Astrocyte (in vitro differentiated cells and primary cell): Measurements from ENCODE around the gene STX17. TPM values are rescaled to one million over a fixed set of nuclear protein-coding genes. Genes with fewer than 3 reads are reported as not detected.

Source experiments
- DNase-seq: peaks from one replicate; pipeline ENCODE4 v3.0.0-alpha.2; 2010; ENCODE audit warnings: low read depth
- FAIRE-seq: peaks from 2 replicates; lab custom pipeline; 2011; peaks lifted over from hg19 to GRCh38; lab: Jason Lieb, UNC
- H2AFZ ChIP-seq: 2 replicates; pipeline ENCODE4 v1.6.0; 2012; ENCODE audit warnings: low read depth, low read length, inconsistent platforms
- H3K27ac ChIP-seq: 2 replicates; pipeline ENCODE4 v1.5.1; 2011; ENCODE audit warnings: low read depth, low read length, inconsistent platforms
- H3K27me3 ChIP-seq: 2 replicates; pipeline ENCODE4 v1.6.0; 2011; ENCODE audit warnings: low read length, inconsistent platforms; ENCODE audit not compliant: insufficient read depth
- H3K36me3 ChIP-seq: 2 replicates; pipeline ENCODE4 v1.5.1; 2011; ENCODE audit warnings: low read length, inconsistent platforms; ENCODE audit not compliant: insufficient read depth
- H3K4me1 ChIP-seq: 2 replicates; pipeline ENCODE4 v1.5.1; 2011; ENCODE audit warnings: low read length, inconsistent platforms; ENCODE audit not compliant: insufficient read depth
- H3K4me2 ChIP-seq: 2 replicates; pipeline ENCODE4 v1.6.0; 2012; ENCODE audit warnings: low read length, inconsistent platforms
- H3K4me3 ChIP-seq: 2 replicates; pipeline ENCODE4 v1.5.1; 2011; ENCODE audit warnings: low read depth, mild to moderate bottlenecking, low read length, inconsistent platforms; ENCODE audit not compliant: insufficient read depth
- H3K79me2 ChIP-seq: 2 replicates; pipeline ENCODE4 v1.6.0; 2012; ENCODE audit warnings: mild to moderate bottlenecking, low read length, inconsistent platforms; ENCODE audit not compliant: insufficient read depth
- H3K9ac ChIP-seq: 2 replicates; pipeline ENCODE4 v1.6.0; 2012; ENCODE audit warnings: mild to moderate bottlenecking, low read length, inconsistent platforms
- H3K9me3 ChIP-seq: 2 replicates; pipeline ENCODE4 v1.5.1; 2012; ENCODE audit warnings: low read depth, mild to moderate bottlenecking, low read length, inconsistent platforms; ENCODE audit not compliant: insufficient read depth
- H4K20me1 ChIP-seq: 2 replicates; pipeline ENCODE4 v1.6.0; 2012; ENCODE audit warnings: low read length, inconsistent platforms; ENCODE audit not compliant: insufficient read depth
- H3K27ac Mint-ChIP-seq: one replicate; pipeline ENCODE4 v1.8.0; 2021; ENCODE audit warnings: mild to moderate bottlenecking, mixed read lengths; ENCODE audit not compliant: unreplicated experiment
- H3K27me3 Mint-ChIP-seq: one replicate; pipeline ENCODE4 v1.8.0; 2021; ENCODE audit warnings: low read depth, mixed read lengths; ENCODE audit not compliant: unreplicated experiment
- H3K36me3 Mint-ChIP-seq: one replicate; pipeline ENCODE4 v1.8.0; 2021; ENCODE audit warnings: low read depth, mixed read lengths; ENCODE audit not compliant: unreplicated experiment
- H3K4me1 Mint-ChIP-seq: one replicate; pipeline ENCODE4 v1.8.0; 2021; ENCODE audit warnings: low read depth, mixed read lengths; ENCODE audit not compliant: unreplicated experiment
- H3K4me3 Mint-ChIP-seq: one replicate; pipeline ENCODE4 v1.8.0; 2021; ENCODE audit warnings: mild to moderate bottlenecking, moderate library complexity, mixed read lengths; ENCODE audit not compliant: unreplicated experiment
- H3K9me3 Mint-ChIP-seq: one replicate; pipeline ENCODE4 v1.8.0; 2021; ENCODE audit warnings: mild to moderate bottlenecking, mixed read lengths; ENCODE audit not compliant: unreplicated experiment
- CTCF ChIP-seq: IDR thresholded peaks from 2 replicates; pipeline ENCODE4 v1.5.1; 2011; ENCODE audit warnings: low read depth, mild to moderate bottlenecking, inconsistent platforms, low read length, moderate library complexity; ENCODE audit not compliant: insufficient read depth
- EZH2 ChIP-seq: IDR thresholded peaks from 2 replicates; pipeline ENCODE4 v1.6.1; 2012; ENCODE audit warnings: mild to moderate bottlenecking, low read length, inconsistent platforms; ENCODE audit not compliant: insufficient read depth
- total RNA-seq: library from RNA; stranded (reverse); gene quantifications from 2 replicates; pipeline ENCODE4 v1.2.1, GENCODE V29; 2021

Gene STX17
- total RNA-seq, 1 donor from 2014 or later: 28.3 TPM

- Histone ChIP-seq H3K9ac (no peak overlapping the region), H3K4me1 (no peaks in the 10 kb centered on the region), H3K9me3 (no peaks in the 10 kb centered on the region), H3K4me3 (no peak overlapping the region), H4K20me1 (no peaks in the 10 kb centered on the region), H3K36me3 (no peaks in the 10 kb centered on the region), H3K4me2 (no peak overlapping the region), H2AFZ (no peak overlapping the region), H3K27me3 (peaks cover 23% of the 10 kb centered on the region), H3K79me2 (no peaks in the 10 kb centered on the region), H3K27ac (no peak overlapping the region)
- Mint-ChIP-seq H3K36me3 (no peaks in the 10 kb centered on the region), H3K4me3 (no peak overlapping the region), H3K4me1 (peaks cover 3% of the 10 kb centered on the region), H3K9me3 (peaks cover 2% of the 10 kb centered on the region), H3K27ac (no peak overlapping the region), H3K27me3 (no peaks in the 10 kb centered on the region)
- TF ChIP-seq CTCF (no peak), EZH2 (no peak)
- FAIRE-seq (no peak), DNase-seq (no peak)
Measured at GRCh38 chr9:99896119-99896518, 10.3 kb upstream of the STX17 start.

GRCh38 chr9:99903393-99903792 is 3.1 kb upstream of the STX17 start:
- Histone ChIP-seq H3K4me3 (no peak overlapping the region), H3K4me1 (peaks cover 3% of the 10 kb centered on the region), H4K20me1 (peaks cover under 1% of the 10 kb centered on the region), H3K9me3 (no peaks in the 10 kb centered on the region), H3K79me2 (peaks cover 14% of the 10 kb centered on the region), H3K4me2 (no peak overlapping the region), H3K9ac (no peak overlapping the region), H3K27me3 (peaks cover 8% of the 10 kb centered on the region), H2AFZ (no peak overlapping the region), H3K27ac (no peak overlapping the region), H3K36me3 (no peaks in the 10 kb centered on the region)
- Mint-ChIP-seq H3K4me1 (peaks cover 7% of the 10 kb centered on the region), H3K27ac (no peak overlapping the region), H3K27me3 (no peaks in the 10 kb centered on the region), H3K36me3 (no peaks in the 10 kb centered on the region), H3K4me3 (no peak overlapping the region), H3K9me3 (peaks cover 5% of the 10 kb centered on the region)
- FAIRE-seq: no peak
- no peak for DNase-seq
- TF ChIP-seq CTCF: no peak
- TF ChIP-seq EZH2: no peak

GRCh38 chr9:99905833-99906402 is 536 bp upstream of the STX17 start:
- H3K36me3 Mint-ChIP-seq: no peaks in the 10 kb centered on the region
- Histone ChIP-seq H4K20me1 (peaks cover 9% of the 10 kb centered on the region), H3K27me3 (peaks cover 4% of the 10 kb centered on the region), H3K79me2 (peaks cover 21% of the 10 kb centered on the region), H3K4me1 (peaks cover 3% of the 10 kb centered on the region), H3K36me3 (no peaks in the 10 kb centered on the region), H3K9ac (peak overlapping the region; percentile 98), H3K9me3 (no peaks in the 10 kb centered on the region), H3K4me2 (peak overlapping the region; percentile 95), H3K27ac (no peak overlapping the region), H2AFZ (peak overlapping the region; percentile 87), H3K4me3 (peak overlapping the region; percentile 96)
- H3K4me3 Mint-ChIP-seq: peak overlapping the region; percentile 86
- H3K9me3 Mint-ChIP-seq: peaks cover 3% of the 10 kb centered on the region
- TF ChIP-seq EZH2 (no peak), CTCF (no peak)
- peaks cover 7% of the 10 kb centered on the region for H3K4me1 Mint-ChIP-seq
- DNase-seq: peak; percentile 1
- FAIRE-seq: no peak
- H3K27me3 Mint-ChIP-seq: no peaks in the 10 kb centered on the region
- H3K27ac Mint-ChIP-seq: no peak overlapping the region
